OCI-LY7 (cell line): Measurements from ENCODE around the gene PTH2. TPM values are rescaled to one million over a fixed set of nuclear protein-coding genes. Genes with fewer than 3 reads are reported as not detected.
A peak's percentile ranks its signal among the peaks of the same experiment; 100 is the strongest.
"Not testable (repeated sequence)": the region's sequence is repeated elsewhere in the genome, so short reads cannot be mapped to it uniquely, and the experiment has no call there.

ENCODE experiments used
- BruUV-seq: library from RNA; stranded (reverse); fragments of 400-500 nt; replicated peaks from 2 replicates; lab custom pipeline; 2021; lab: Mats Ljungman, UMichigan
- CTCF ChIA-PET: fragments of 300-600 bp; sonication (Branson Sonifier 250); formaldehyde crosslinking; loops from one replicate; lab custom pipeline; 2022; ENCODE audit warnings: antibody characterized with exemption; ENCODE audit not compliant: unreplicated experiment; lab: Charles Lee
- POLR2A ChIA-PET: fragments of 300-600 bp; sonication (Branson Sonifier 250); formaldehyde crosslinking; loops from one replicate; lab custom pipeline; 2022; ENCODE audit warnings: antibody characterized with exemption; lab: Charles Lee
- DNase-seq: peaks from one replicate; pipeline ENCODE4 v3.0.0-alpha.2; 2015; ENCODE audit warnings: low spot score
- H2AFZ ChIP-seq: fragments of 200-600 bp; sonication (generic), shearing (Covaris generic); 2 replicates; pipeline ENCODE4 v1.6.1; 2014; ENCODE audit warnings: mild to moderate bottlenecking, antibody characterized with exemption, low read length, moderate library complexity
- H3K27ac ChIP-seq: fragments of 200-600 bp; sonication (generic); 2 replicates; pipeline ENCODE4 v1.5.1; 2014; ENCODE audit warnings: mixed run types, low read depth, mild to moderate bottlenecking, moderate library complexity, low read length, inconsistent platforms; ENCODE audit not compliant: poor library complexity, severe bottlenecking
- H3K36me3 ChIP-seq: fragments of 200-600 bp; sonication (generic); 2 replicates; pipeline ENCODE4 v1.6.1; 2014; ENCODE audit warnings: mild to moderate bottlenecking, antibody characterized with exemption, low read length, moderate library complexity, mixed read lengths; ENCODE audit not compliant: insufficient read depth
- H3K4me1 ChIP-seq: fragments of 200-600 bp; sonication (generic); 2 replicates; pipeline ENCODE4 v1.5.1; 2014; ENCODE audit warnings: mild to moderate bottlenecking, low read length; ENCODE audit not compliant: insufficient read depth, poor library complexity, severe bottlenecking
- H3K4me2 ChIP-seq: fragments of 200-600 bp; sonication (generic); 2 replicates; pipeline ENCODE4 v1.6.1; 2014; ENCODE audit warnings: mild to moderate bottlenecking, low read length
- H3K4me3 ChIP-seq: fragments of 200-600 bp; sonication (generic); 2 replicates; pipeline ENCODE4 v1.5.1; 2014; ENCODE audit warnings: mild to moderate bottlenecking, low read depth, low read length; ENCODE audit not compliant: poor library complexity, severe bottlenecking
- H3K79me2 ChIP-seq: fragments of 200-600 bp; sonication (generic); 2 replicates; pipeline ENCODE4 v1.6.1; 2016; ENCODE audit warnings: low read depth, mild to moderate bottlenecking, low read length, moderate library complexity, mixed read lengths; ENCODE audit not compliant: insufficient read depth
- H3K9me2 ChIP-seq: fragments of 200-600 bp; sonication (generic); 2 replicates; pipeline ENCODE4 v1.6.1; 2016; ENCODE audit warnings: mild to moderate bottlenecking, low read length, mixed read lengths; ENCODE audit not compliant: insufficient read depth
- H3K9me3 ChIP-seq: fragments of 200-600 bp; sonication (generic); 2 replicates; pipeline ENCODE4 v1.6.1; 2014; ENCODE audit warnings: mild to moderate bottlenecking, mixed run types, low read length, mixed read lengths
- H4K20me1 ChIP-seq: fragments of 200-600 bp; sonication (generic); 2 replicates; pipeline ENCODE4 v1.6.1; 2014; ENCODE audit warnings: mild to moderate bottlenecking, antibody characterized with exemption, low read length, moderate library complexity, mixed read lengths; ENCODE audit not compliant: insufficient read depth
- EZH2phosphoT487 ChIP-seq: fragments of 200-600 bp; sonication (generic); IDR thresholded peaks from 2 replicates; pipeline ENCODE4 v1.6.1; 2018; ENCODE audit warnings: low read depth, borderline replicate concordance, mild to moderate bottlenecking, mixed run types, antibody characterized with exemption, low read length, moderate library complexity, mixed read lengths
- intact Hi-C: fragments of 100-400 bp; cut with micrococcal nuclease; formaldehyde crosslinking; loops from one replicate; pipeline ENCODE4 v1.10.0; 2022; ENCODE audit not compliant: unreplicated experiment
- total RNA-seq, 2 experiments: library from RNA; depleted of rRNA in 1 of 2; stranded (reverse); fragments of >200 nt in 1 of 2; shearing (Covaris generic) in 1 of 2; gene quantifications; 2 replicates each; pipeline ENCODE4 v1.2.3, GENCODE V29; 2014 to 2022
- TF ChIP-seq, protein P1 (sequence below): fragments of 200-600 bp; sonication (generic); conservative IDR thresholded peaks from 2 replicates; pipeline ENCODE4 v1.5.1; 2014; ENCODE audit warnings: mild to moderate bottlenecking, antibody characterized with exemption, low read length, moderate library complexity, mixed read lengths

The PTH2 gene
- total RNA-seq, 2 experiments from 2014 or later = 0.66 to 1.7 TPM

DNA sequence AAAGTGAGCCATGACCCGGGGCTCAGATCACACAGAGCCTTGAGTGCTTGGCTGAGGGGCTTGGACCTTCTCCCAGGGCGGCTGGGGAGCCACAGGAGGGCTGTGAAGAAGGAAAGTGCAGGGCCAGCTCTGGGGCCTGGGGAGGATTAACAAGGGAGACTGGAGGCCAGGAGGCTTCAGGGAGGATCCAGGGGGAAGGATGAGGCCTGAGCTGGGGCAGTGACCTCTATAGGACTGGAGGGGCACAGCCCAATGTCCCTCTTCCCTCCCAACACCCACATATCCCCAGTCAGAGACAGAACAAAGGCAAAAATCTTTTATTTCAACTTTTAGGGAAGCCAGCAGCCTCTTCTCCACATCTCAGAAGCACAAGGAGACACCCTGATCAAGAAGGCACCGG, 22.8 kb upstream of the PTH2 start:
- H4K20me1 ChIP-seq = no peaks in the 10 kb centered on the region
- H3K79me2 ChIP-seq = peaks cover 11% of the 10 kb centered on the region
- no peak overlapping the region for H3K4me3 ChIP-seq
- peaks cover 43% of the 10 kb centered on the region for H3K36me3 ChIP-seq
- ChIA-PET POLR2A (interaction anchor here (0.6 kb wide), 1 partner anchor 347 kb away, joined by 5 read pairs; no protein-coding TSS in a partner anchor), CTCF (interaction anchor here (0.6 kb wide), 1 partner anchor 52 kb away, joined by 3 read pairs; no protein-coding TSS in a partner anchor)
- H2AFZ ChIP-seq = no peak overlapping the region
- intact Hi-C loops = loop anchor here (10.0 kb wide), 1 partner anchor 111 kb away; the partner anchor contains the start of gene CD37
- DNase-seq = no peak
- TF ChIP-seq, protein P1, sequence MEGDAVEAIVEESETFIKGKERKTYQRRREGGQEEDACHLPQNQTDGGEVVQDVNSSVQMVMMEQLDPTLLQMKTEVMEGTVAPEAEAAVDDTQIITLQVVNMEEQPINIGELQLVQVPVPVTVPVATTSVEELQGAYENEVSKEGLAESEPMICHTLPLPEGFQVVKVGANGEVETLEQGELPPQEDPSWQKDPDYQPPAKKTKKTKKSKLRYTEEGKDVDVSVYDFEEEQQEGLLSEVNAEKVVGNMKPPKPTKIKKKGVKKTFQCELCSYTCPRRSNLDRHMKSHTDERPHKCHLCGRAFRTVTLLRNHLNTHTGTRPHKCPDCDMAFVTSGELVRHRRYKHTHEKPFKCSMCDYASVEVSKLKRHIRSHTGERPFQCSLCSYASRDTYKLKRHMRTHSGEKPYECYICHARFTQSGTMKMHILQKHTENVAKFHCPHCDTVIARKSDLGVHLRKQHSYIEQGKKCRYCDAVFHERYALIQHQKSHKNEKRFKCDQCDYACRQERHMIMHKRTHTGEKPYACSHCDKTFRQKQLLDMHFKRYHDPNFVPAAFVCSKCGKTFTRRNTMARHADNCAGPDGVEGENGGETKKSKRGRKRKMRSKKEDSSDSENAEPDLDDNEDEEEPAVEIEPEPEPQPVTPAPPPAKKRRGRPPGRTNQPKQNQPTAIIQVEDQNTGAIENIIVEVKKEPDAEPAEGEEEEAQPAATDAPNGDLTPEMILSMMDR = no peak
- no peak for TF ChIP-seq EZH2phosphoT487
- no peak overlapping the region for H3K27ac ChIP-seq
- no peak overlapping the region for H3K4me2 ChIP-seq
- peaks cover 15% of the 10 kb centered on the region for H3K4me1 ChIP-seq
- BruUV-seq = no TSS peak
- no peaks in the 10 kb centered on the region for H3K9me3 ChIP-seq
- no peaks in the 10 kb centered on the region for H3K9me2 ChIP-seq

DNA sequence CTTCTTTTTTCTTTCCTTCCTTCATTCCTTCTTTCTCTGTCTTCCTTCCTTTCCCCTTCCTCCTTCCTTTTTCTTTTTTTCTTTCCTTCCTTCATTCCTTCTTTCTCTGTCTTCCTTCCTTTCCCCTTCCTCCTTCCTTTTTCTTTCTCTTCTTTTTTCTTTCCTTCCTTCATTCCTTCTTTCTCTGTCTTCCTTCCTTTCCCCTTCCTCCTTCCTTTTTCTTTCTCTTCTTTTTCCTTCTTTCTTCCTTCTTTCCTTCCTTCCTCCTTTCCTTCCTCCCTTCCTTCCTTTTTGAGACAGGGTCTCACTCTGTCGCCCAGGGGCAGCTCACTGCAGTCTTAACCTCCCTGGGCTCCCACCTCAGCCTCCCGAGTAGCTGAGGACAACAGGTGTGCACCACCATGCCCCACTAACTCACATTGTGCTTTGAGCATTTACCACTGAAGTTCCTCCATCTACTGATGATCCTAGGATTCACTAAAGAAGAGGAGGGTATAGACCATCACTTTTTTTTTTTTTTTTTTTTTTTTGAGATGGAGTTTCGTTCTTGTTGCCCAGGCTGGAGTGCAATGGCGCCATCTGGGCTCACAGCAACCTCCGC, 21.0 kb upstream of the PTH2 start:
- POLR2A ChIA-PET = interaction anchor here (0.6 kb wide), 1 partner anchor 9 kb away, joined by 7 read pairs; no protein-coding TSS in a partner anchor
- Histone ChIP-seq H3K36me3 (peaks cover 29% of the 10 kb centered on the region), H3K4me2 (0 out of 2 replicates have a peak overlapping the region, but pooled peaks have one; percentile 19)
- H3K9me3 ChIP-seq, H3K4me3 ChIP-seq, H2AFZ ChIP-seq, H3K27ac ChIP-seq, H3K79me2 ChIP-seq, H3K4me1 ChIP-seq, H3K9me2 ChIP-seq, H4K20me1 ChIP-seq, BruUV-seq, CTCF ChIA-PET, DNase-seq: not testable (repeated sequence)
- intact Hi-C loops = loop anchor here (10.0 kb wide), 1 partner anchor 109 kb away; the partner anchor contains the start of gene CD37

DNA sequence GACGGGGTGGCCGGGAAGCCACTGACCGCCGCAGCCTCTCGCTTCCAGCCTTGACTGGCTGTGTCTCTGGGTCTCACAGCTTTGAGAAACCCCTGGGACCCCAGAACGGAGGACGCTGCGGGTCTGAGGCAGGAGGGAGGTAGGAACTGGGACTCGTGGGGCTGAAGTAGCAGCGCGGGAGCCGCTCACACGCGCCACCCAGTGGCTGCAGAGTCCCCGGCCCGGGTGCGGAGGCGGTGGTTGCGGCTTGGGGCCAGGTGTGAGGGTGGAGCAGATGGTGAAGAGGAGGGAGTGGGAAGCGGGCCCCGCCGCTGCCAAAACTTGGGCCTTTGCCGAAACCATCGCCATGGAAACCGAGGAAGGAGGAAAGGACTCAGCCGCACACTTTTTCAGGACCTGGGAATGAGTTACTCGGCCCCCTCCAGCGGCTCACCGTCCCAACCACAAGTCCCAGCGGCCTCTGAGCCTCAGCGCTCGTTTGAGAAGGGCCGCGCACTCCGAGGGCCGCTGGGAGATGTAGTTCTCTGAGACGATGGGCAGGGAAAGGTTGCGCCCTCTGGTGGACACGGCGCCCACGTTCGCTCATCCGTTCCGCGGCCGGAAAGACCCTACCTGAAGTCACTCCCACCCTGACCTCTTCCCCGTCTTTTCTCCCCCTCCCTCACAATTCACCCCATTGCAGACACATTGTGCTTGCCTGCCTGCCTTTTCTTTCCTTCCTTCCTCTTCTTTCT, 20.3 kb upstream of the PTH2 start:
- Histone ChIP-seq H3K4me3 (peak overlapping the region; percentile 71), H3K4me1 (peaks cover 6% of the 10 kb centered on the region), H3K4me2 (peak overlapping the region; percentile 91), H3K9me3 (no peaks in the 10 kb centered on the region), H3K36me3 (peaks cover 22% of the 10 kb centered on the region), H4K20me1 (no peaks in the 10 kb centered on the region), H3K27ac (peak overlapping the region; percentile 61), H3K9me2 (no peaks in the 10 kb centered on the region), H3K79me2 (no peaks in the 10 kb centered on the region), H2AFZ (peak overlapping the region; percentile 92)
- intact Hi-C loops = loop anchor here (1.0 to 10.0 kb wide), 5 partner anchors 51 to 217 kb away; partner anchors contain the start of gene CD37
- no TSS peak for BruUV-seq
- DNase-seq = peak; percentile 97
- ChIA-PET POLR2A (interaction anchor here (0.5 to 0.9 kb wide), 3 partner anchors 8 to 137 kb away, joined by 3 to 7 read pairs (median 4); partner anchors contain the start of gene PIH1D1), CTCF (no interaction called here)
- TF ChIP-seq, protein P1 = peak; percentile 89
- no peak for TF ChIP-seq EZH2phosphoT487
